ENCODE results near the gene SYCP3.
"Not testable (repeated sequence)": the region's sequence is repeated elsewhere in the genome, so short reads cannot be mapped to it uniquely, and the experiment has no call there.

The SYCP3 gene

GRCh38 chr12:101710288-101710687 is 29.0 kb downstream of the SYCP3 start:
- DNase-seq, result no peak

- DNase-seq, result no peak
Measured at GRCh38 chr12:101707131-101707782, 32.0 kb downstream of the SYCP3 start.

- DNase-seq, result no peak
Measured at GRCh38 chr12:101706403-101706802, 32.9 kb downstream of the SYCP3 start.

GRCh38 chr12:101703487-101703886 is 35.8 kb downstream of the SYCP3 start:
- DNase-seq, result no peak

- no peak for DNase-seq
Measured at GRCh38 chr12:101700299-101700820, 38.9 kb downstream of the SYCP3 start.

- DNase-seq, result peak; percentile 11 to 57
Measured at GRCh38 chr12:101698800-101699347, 40.4 kb downstream of the SYCP3 start.

GRCh38 chr12:101697930-101698799 is 41.1 kb downstream of the SYCP3 start:
- peak in 1 of 2 experiments; percentile 68 for DNase-seq

- DNase-seq, result peak; percentile 64 to 92
Measured at GRCh38 chr12:101697197-101697929, 41.9 kb downstream of the SYCP3 start, which contains the start of gene CHPT1. Gene CHPT1 (plus strand): TSS chr12:101697640. CDS start chr12:101697862, 222 bp downstream.

- peak in 1 of 2 experiments; percentile 56 for DNase-seq
Measured at GRCh38 chr12:101696251-101697196, 42.7 kb downstream of the SYCP3 start.

GRCh38 chr12:101695706-101696105 is 43.6 kb downstream of the SYCP3 start:
- no peak for DNase-seq

GRCh38 chr12:101694986-101695385 is 44.3 kb downstream of the SYCP3 start:
- DNase-seq, result no peak

- DNase-seq, result no peak
Measured at GRCh38 chr12:101694297-101694848, 44.9 kb downstream of the SYCP3 start.

- no peak for DNase-seq
Measured at GRCh38 chr12:101691503-101692096, 47.7 kb downstream of the SYCP3 start.

GRCh38 chr12:101690544-101691098 is 48.6 kb downstream of the SYCP3 start:
- DNase-seq, result no peak

- DNase-seq, result no peak
Measured at GRCh38 chr12:101686176-101686575, 53.1 kb downstream of the SYCP3 start.

GRCh38 chr12:101685092-101685491 is 54.2 kb downstream of the SYCP3 start:
- DNase-seq, result no peak

- DNase-seq, result not testable (repeated sequence)
Measured at GRCh38 chr12:101681627-101682026, 57.6 kb downstream of the SYCP3 start.

GRCh38 chr12:101680647-101681046 is 58.6 kb downstream of the SYCP3 start:
- no peak for DNase-seq

- no peak for DNase-seq
Measured at GRCh38 chr12:101680240-101680639, 59.0 kb downstream of the SYCP3 start.
